WTC11 (cell line): Measurements from ENCODE around the gene SLC35A4. TPM values are rescaled to one million over a fixed set of nuclear protein-coding genes. Genes with fewer than 3 reads are reported as not detected.
A peak's percentile ranks its signal among the peaks of the same experiment; 100 is the strongest.

Experiments
- ATF6 ChIP-seq: sonication (generic); formaldehyde crosslinking; IDR thresholded peaks from 2 replicates; pipeline ENCODE4 v1.8.1; 2023; ENCODE audit warnings: mild to moderate bottlenecking, missing genetic modification reagents
- CDX4 ChIP-seq: fragments of 250-450 bp; sonication (Bioruptor Pico); IDR thresholded peaks from 2 replicates; pipeline ENCODE4 v1.9.0; 2021; ENCODE audit warnings: moderate library complexity, mild to moderate bottlenecking, inconsistent platforms, borderline replicate concordance
- CREB1 ChIP-seq: sonication (generic); formaldehyde crosslinking; IDR thresholded peaks from 2 replicates; pipeline ENCODE4 v1.8.0; 2023; ENCODE audit warnings: mild to moderate bottlenecking, missing genetic modification reagents
- E2F5 ChIP-seq: sonication (generic); formaldehyde crosslinking; IDR thresholded peaks from 2 replicates; pipeline ENCODE4 v1.8.1; 2022; ENCODE audit warnings: mild to moderate bottlenecking, moderate library complexity, missing genetic modification reagents
- FOXJ3 ChIP-seq: sonication (generic); formaldehyde crosslinking; IDR thresholded peaks from 2 replicates; pipeline ENCODE4 v1.9.0; 2021; ENCODE audit warnings: missing genetic modification reagents, mild to moderate bottlenecking, borderline replicate concordance
- GRHL2 ChIP-seq: fragments of 250-450 bp; sonication (Bioruptor Pico); IDR thresholded peaks from 2 replicates; pipeline ENCODE4 v1.8.0; 2022; ENCODE audit warnings: mild to moderate bottlenecking, moderate library complexity; ENCODE audit not compliant: insufficient replicate concordance, severe bottlenecking
- HMGXB4 ChIP-seq: sonication (generic); formaldehyde crosslinking; IDR thresholded peaks from 2 replicates; pipeline ENCODE4 v1.8.1; 2023; ENCODE audit warnings: mild to moderate bottlenecking, moderate library complexity, missing genetic modification reagents
- IRF1 ChIP-seq: sonication (generic); formaldehyde crosslinking; IDR thresholded peaks from 2 replicates; pipeline ENCODE4 v1.8.0; 2023; ENCODE audit warnings: missing genetic modification reagents
- KAT7 ChIP-seq: sonication (generic); formaldehyde crosslinking; IDR thresholded peaks from 2 replicates; pipeline ENCODE4 v1.8.1; 2023; ENCODE audit warnings: missing genetic modification reagents, mild to moderate bottlenecking, borderline replicate concordance
- STAT6 ChIP-seq: sonication (generic); formaldehyde crosslinking; conservative IDR thresholded peaks from 2 replicates; pipeline ENCODE4 v1.8.1; 2023; ENCODE audit warnings: mild to moderate bottlenecking, low read depth, missing genetic modification reagents, moderate library complexity
- ZNF281 ChIP-seq: sonication (generic); formaldehyde crosslinking; IDR thresholded peaks from 2 replicates; pipeline ENCODE4 v1.8.0; 2023; ENCODE audit warnings: mild to moderate bottlenecking, missing genetic modification reagents
- ZNF317 ChIP-seq: sonication (generic); formaldehyde crosslinking; IDR thresholded peaks from 2 replicates; pipeline ENCODE4 v1.8.1; 2023; ENCODE audit warnings: low read depth, mild to moderate bottlenecking, moderate library complexity, missing genetic modification reagents, borderline replicate concordance
- ZNF423 ChIP-seq: fragments of 250-450 bp; sonication (Bioruptor Pico); IDR thresholded peaks from 2 replicates; pipeline ENCODE4 v2.1.2; 2022; ENCODE audit warnings: mild to moderate bottlenecking, moderate library complexity
- ZNF425 ChIP-seq: fragments of 250-450 bp; sonication (Bioruptor Pico); conservative IDR thresholded peaks from 2 replicates; pipeline ENCODE4 v1.9.0; 2021; ENCODE audit warnings: mild to moderate bottlenecking
- ZNF532 ChIP-seq: fragments of 250-450 bp; sonication (Bioruptor Pico); IDR thresholded peaks from 2 replicates; pipeline ENCODE4 v1.9.0; 2021; ENCODE audit warnings: mild to moderate bottlenecking, borderline replicate concordance
- total RNA-seq: library from RNA; stranded (reverse); gene quantifications from 3 replicates; pipeline ENCODE4 v1.2.3, GENCODE V29; 2021

The SLC35A4 gene
- total RNA-seq, 1 experiment from 2014 or later, result 74.7 TPM

GRCh38 chr5:140564196-140565023, at the start of gene SLC35A4, which contains the start of gene APBB3 (continued):
- TF ChIP-seq HMGXB4 (CRISPR knock-in tag), result no peak
- no peak for TF ChIP-seq ATF6
- no peak for TF ChIP-seq ZNF425 (CRISPR knock-in tag)
- no peak for TF ChIP-seq FOXJ3
- TF ChIP-seq ZNF532 (CRISPR knock-in tag), result no peak
- peak; percentile 59 for TF ChIP-seq ZNF423 (CRISPR knock-in tag)
- peak; percentile 81 for TF ChIP-seq E2F5 (CRISPR knock-in tag)
- 0 out of 2 replicates have a peak, but pooled peaks have one; percentile 86 for TF ChIP-seq KAT7 (CRISPR knock-in tag)
- TF ChIP-seq STAT6 (CRISPR knock-in tag), result no peak
- TF ChIP-seq ZNF317 (CRISPR knock-in tag), result no peak
- TF ChIP-seq IRF1, result no peak
- TF ChIP-seq ZNF281, result peak; percentile 75
- peak; percentile 81; the same call in 1 of the 2 replicates for TF ChIP-seq CREB1 (CRISPR knock-in tag)
- no peak for TF ChIP-seq GRHL2 (CRISPR knock-in tag)
- TF ChIP-seq CDX4 (CRISPR knock-in tag), result no peak
